Measurements from ENCODE around the gene AP1M1.

GRCh38 chr19:16180611-16181010 lies 17.1 kb upstream of the AP1M1 start:
- TF ChIP-seq CTCF (IDR thresholded peaks at IDR 0.05) (no peak), EP300 (IDR thresholded peaks at IDR 0.05) (no peak)
